HEK293T (cell line): ENCODE measurements around the gene ITGB6.
"Not testable (repeated sequence)": the region's sequence is repeated elsewhere in the genome, so short reads cannot be mapped to it uniquely, and the experiment has no call there.

Experiments
- CTCF ChIA-PET: fragments of 350-600 bp; formaldehyde crosslinking; extraction: SDS; loops from one replicate; lab custom pipeline; 2021; ENCODE audit warnings: antibody characterized with exemption, inconsistent platforms; lab: Yijun Ruan, JAX
- POLR2A ChIA-PET: fragments of 350-600 bp; formaldehyde crosslinking; extraction: SDS; loops from one replicate; lab custom pipeline; 2020; ENCODE audit warnings: antibody characterized with exemption, inconsistent platforms; lab: Yijun Ruan, JAX
- DNase-seq: peaks from one replicate; pipeline ENCODE4 v3.0.0; 2012; ENCODE audit warnings: mixed read lengths; ENCODE audit errors: extremely low spot score
- ARNT ChIP-seq: fragments of 450-650 bp; IDR thresholded peaks from 2 replicates; pipeline ENCODE4 v1.6.1; 2017; ENCODE audit warnings: mild to moderate bottlenecking
- BHLHE40 ChIP-seq: fragments of 450-650 bp; IDR thresholded peaks from 2 replicates; pipeline ENCODE4 v1.6.1; 2016; ENCODE audit warnings: mild to moderate bottlenecking, moderate library complexity, borderline replicate concordance
- CTBP1 ChIP-seq: fragments of 450-650 bp; IDR thresholded peaks from 2 replicates; pipeline ENCODE4 v1.6.1; 2016; ENCODE audit warnings: borderline replicate concordance
- ELF4 ChIP-seq: fragments of 450-650 bp; IDR thresholded peaks from 2 replicates; pipeline ENCODE4 v1.6.1; 2017; ENCODE audit warnings: antibody characterized with exemption
- FOXA1 ChIP-seq: fragments of 450-650 bp; IDR thresholded peaks from 2 replicates; pipeline ENCODE4 v1.6.1; 2016; ENCODE audit warnings: mild to moderate bottlenecking
- FOXK2 ChIP-seq: fragments of 450-650 bp; IDR thresholded peaks from 2 replicates; pipeline ENCODE4 v1.6.1; 2016; ENCODE audit warnings: mild to moderate bottlenecking
- FOXM1 ChIP-seq: fragments of 450-650 bp; IDR thresholded peaks from 2 replicates; pipeline ENCODE4 v1.6.1; 2017; ENCODE audit warnings: mild to moderate bottlenecking, borderline replicate concordance
- HDGF ChIP-seq: fragments of 450-650 bp; IDR thresholded peaks from 2 replicates; pipeline ENCODE4 v1.6.1; 2017; ENCODE audit warnings: antibody characterized with exemption, borderline replicate concordance
- L3MBTL2 ChIP-seq: fragments of 450-650 bp; conservative IDR thresholded peaks from 2 replicates; pipeline ENCODE4 v1.6.1; 2016; ENCODE audit warnings: mild to moderate bottlenecking
- LEF1 ChIP-seq: fragments of 450-650 bp; IDR thresholded peaks from 2 replicates; pipeline ENCODE4 v1.6.1; 2017; ENCODE audit warnings: mild to moderate bottlenecking, borderline replicate concordance
- NFRKB ChIP-seq: fragments of 450-650 bp; IDR thresholded peaks from 2 replicates; pipeline ENCODE4 v1.6.1; 2016; ENCODE audit warnings: mild to moderate bottlenecking, moderate library complexity
- PKNOX1 ChIP-seq: fragments of 450-650 bp; IDR thresholded peaks from 2 replicates; pipeline ENCODE4 v1.6.1; 2016
- SP1 ChIP-seq: fragments of 450-650 bp; IDR thresholded peaks from 2 replicates; pipeline ENCODE4 v1.6.1; 2017
- SUZ12 ChIP-seq: fragments of 450-650 bp; IDR thresholded peaks from 2 replicates; pipeline ENCODE4 v1.6.1; 2016; ENCODE audit warnings: mild to moderate bottlenecking
- TARDBP ChIP-seq: fragments of 450-650 bp; IDR thresholded peaks from 2 replicates; pipeline ENCODE4 v1.6.1; 2016
- ZNF384 ChIP-seq: fragments of 450-650 bp; IDR thresholded peaks from 2 replicates; pipeline ENCODE4 v1.6.1; 2016

The ITGB6 gene

DNA sequence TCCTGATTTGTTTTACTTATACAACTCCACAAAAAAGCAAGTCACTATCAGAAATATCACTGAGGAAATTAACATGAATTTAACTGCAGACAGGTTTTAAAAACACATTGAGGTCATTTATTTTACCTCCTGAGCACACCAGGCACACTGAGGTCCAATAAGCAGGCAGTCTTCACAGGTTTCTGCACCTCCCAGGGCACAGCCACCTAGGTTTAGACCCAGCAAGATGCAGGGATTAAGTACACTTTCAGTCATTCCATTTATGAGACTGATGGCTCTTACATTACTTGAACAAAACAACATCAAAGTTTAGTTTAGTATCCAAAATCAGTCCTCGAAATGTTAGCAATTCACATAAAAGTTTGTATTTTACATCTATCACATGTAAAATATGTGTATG, 1.0 kb downstream of the ITGB6 start:
- no peak for TF ChIP-seq ZNF384
- no peak for TF ChIP-seq LEF1
- TF ChIP-seq BHLHE40, result no peak
- TF ChIP-seq NFRKB, result no peak
- TF ChIP-seq TARDBP, result no peak
- TF ChIP-seq SP1, result no peak
- no peak for TF ChIP-seq FOXM1
- TF ChIP-seq HDGF, result no peak
- POLR2A ChIA-PET, result no interaction called here
- DNase-seq, result no peak
- CTCF ChIA-PET, result no interaction called here

GRCh38 chr2:160197587-160197986, 2.5 kb downstream of the ITGB6 start:
- no peak for DNase-seq
- ChIA-PET POLR2A (no interaction called here), CTCF (no interaction called here)
- no peak for TF ChIP-seq BHLHE40
- TF ChIP-seq CTBP1, result no peak
- TF ChIP-seq NFRKB, result no peak
- no peak for TF ChIP-seq LEF1
- TF ChIP-seq TARDBP, result no peak
- TF ChIP-seq SUZ12, result no peak
- TF ChIP-seq PKNOX1, result no peak
- no peak for TF ChIP-seq FOXM1
- no peak for TF ChIP-seq ZNF384
- no peak for TF ChIP-seq L3MBTL2
- TF ChIP-seq ELF4, result no peak
- TF ChIP-seq ARNT, result no peak
- no peak for TF ChIP-seq SP1
- no peak for TF ChIP-seq HDGF
- TF ChIP-seq FOXK2, result no peak
- TF ChIP-seq FOXA1, result no peak

DNA sequence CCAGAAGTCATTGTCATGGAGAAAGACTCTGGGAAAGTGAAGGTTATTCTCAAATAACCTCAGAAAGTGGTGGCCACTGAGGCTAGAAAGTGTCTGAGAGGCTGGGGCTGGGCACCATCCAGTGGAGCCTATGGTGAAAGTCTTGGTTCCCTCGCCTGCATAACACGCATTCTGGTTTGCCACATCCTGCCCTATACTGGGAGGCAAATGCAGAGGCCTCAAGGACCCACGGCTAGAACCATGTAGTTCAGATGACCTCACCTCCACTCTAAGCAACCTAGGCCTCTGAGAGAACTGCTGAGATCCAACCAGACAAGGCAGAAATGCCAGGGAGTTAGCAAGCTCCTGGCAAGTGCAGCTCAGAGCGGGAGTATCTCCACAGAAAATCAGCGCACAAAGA, 5.1 kb downstream of the ITGB6 start:
- ChIA-PET POLR2A (no interaction called here), CTCF (interaction anchor here (0.6 kb wide), 1 partner anchor 8 kb away, joined by 4 read pairs; no protein-coding TSS in a partner anchor)
- no peak for DNase-seq
- TF ChIP-seq NFRKB (no peak), FOXK2 (no peak)

DNA sequence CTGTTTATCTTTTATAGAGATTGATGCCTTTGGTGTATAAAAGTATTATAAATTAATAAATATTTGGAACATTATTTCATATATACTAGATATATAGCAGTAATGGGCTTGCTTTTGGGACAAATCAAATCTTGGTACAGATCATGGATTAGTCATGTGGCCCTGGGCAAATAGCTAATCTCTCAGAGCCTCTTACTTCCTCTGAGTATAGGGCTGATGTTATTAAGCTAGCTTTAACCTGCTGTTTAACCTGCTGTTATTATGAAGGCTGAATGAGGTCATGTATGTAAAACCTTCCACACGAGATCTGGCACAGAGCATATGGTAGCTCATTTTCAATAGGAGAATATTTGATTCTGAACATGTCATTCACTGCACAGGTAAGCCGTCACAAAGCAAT, 5.7 kb downstream of the ITGB6 start:
- ChIA-PET CTCF (interaction anchor here (0.6 kb wide), 1 partner anchor 9 kb away, joined by 4 read pairs; no protein-coding TSS in a partner anchor), POLR2A (no interaction called here)
- TF ChIP-seq ZNF384, result no peak
- TF ChIP-seq FOXK2, result no peak

DNA sequence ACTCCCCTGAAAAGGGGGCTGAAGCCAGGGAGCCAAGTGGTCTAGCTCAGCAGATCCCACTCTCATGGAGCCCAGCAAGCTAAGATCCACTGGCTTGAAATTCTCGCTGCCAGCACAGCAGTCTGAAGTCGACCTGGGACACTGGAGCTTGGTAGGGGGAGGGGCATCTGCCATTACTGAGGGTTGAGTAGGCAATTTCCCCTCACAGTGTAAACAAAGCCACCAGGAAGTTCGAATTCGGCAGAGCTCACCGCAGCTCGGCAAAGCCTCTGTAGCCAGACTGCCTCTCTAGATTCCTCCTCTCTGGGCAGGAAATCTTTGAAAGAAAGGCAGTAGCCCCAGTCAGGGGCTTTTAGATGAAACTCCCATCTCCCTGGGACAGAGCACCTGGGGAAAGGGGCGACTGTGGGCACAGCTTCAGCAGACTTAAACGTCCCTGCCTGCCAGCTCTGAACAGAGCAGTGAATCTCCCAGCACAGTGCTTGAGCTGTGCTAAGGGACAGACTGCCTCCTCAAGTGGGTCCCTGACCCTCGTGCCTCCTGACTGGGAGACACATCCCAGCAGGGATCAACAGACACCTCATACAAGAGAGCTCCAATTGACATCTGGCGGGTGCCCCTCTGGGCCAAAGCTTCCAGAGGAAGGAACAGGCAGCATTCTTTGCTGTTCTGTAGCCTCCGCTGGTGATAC, 18.8 kb downstream of the ITGB6 start:
- CTCF ChIA-PET, DNase-seq, POLR2A ChIA-PET: not testable (repeated sequence)

More for the DNA sequence above, 5.7 kb downstream of the ITGB6 start:
- no peak for DNase-seq

GRCh38 chr2:160180690-160181089, 19.4 kb downstream of the ITGB6 start:
- POLR2A ChIA-PET, DNase-seq, CTCF ChIA-PET: not testable (repeated sequence)

DNA sequence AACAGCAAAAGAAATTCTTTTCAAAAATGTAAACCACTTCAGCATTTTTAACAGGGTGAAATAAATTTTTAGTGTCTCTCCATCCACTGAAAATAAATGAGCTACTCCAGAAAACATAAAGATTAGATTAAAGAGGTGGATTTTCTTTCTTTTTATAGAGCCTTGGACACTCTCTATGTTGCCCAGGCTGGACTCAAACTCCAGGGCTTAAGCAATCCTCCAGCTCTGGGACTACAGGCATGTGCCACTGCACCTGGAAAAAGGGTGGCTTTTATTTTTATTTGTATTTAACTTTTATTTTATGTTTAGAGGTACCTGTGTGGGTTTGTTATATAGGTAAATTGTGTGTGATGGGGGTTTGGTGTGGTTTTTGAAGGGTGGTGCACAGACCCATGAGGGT, 19.9 kb downstream of the ITGB6 start:
- DNase-seq, result no peak
- no peak for TF ChIP-seq TARDBP
- TF ChIP-seq SP1, result no peak
- no peak for TF ChIP-seq BHLHE40
- no peak for TF ChIP-seq ARNT
- no peak for TF ChIP-seq NFRKB
- TF ChIP-seq LEF1, result no peak
- no peak for TF ChIP-seq L3MBTL2
- TF ChIP-seq ELF4, result no peak
- TF ChIP-seq ZNF384, result no peak
- TF ChIP-seq PKNOX1, result no peak
- no peak for TF ChIP-seq HDGF
- TF ChIP-seq CTBP1, result no peak
- TF ChIP-seq FOXK2, result no peak
- no peak for TF ChIP-seq SUZ12
- TF ChIP-seq FOXM1, result no peak
- TF ChIP-seq FOXA1, result no peak
- POLR2A ChIA-PET, result no interaction called here
- CTCF ChIA-PET, result no interaction called here
